GM12891 (cell line): ENCODE data around the gene SYNE1.
"Not testable (repeated sequence)": the region's sequence is repeated elsewhere in the genome, so short reads cannot be mapped to it uniquely, and the experiment has no call there.

Experiments used
- DNase-seq: peaks from one replicate; pipeline ENCODE4 v3.0.0; 2011; ENCODE audit warnings: low spot score; ENCODE audit not compliant: insufficient read length
- FAIRE-seq: peaks from 2 replicates; lab custom pipeline; 2011; peaks lifted over from hg19 to GRCh38; lab: Jason Lieb, UNC
- PAX5 ChIP-seq: IDR thresholded peaks from 2 replicates; pipeline ENCODE4 v1.6.1; 2011; ENCODE audit warnings: low read length, moderate library complexity, mild to moderate bottlenecking; ENCODE audit not compliant: insufficient read depth, severe bottlenecking
- POLR2A ChIP-seq: IDR thresholded peaks from 2 replicates; pipeline ENCODE4 v1.6.1; 2011; ENCODE audit warnings: low read depth, low read length, control low read depth
- POLR2AphosphoS5 ChIP-seq: IDR thresholded peaks from 2 replicates; pipeline ENCODE4 v1.6.1; 2011; ENCODE audit warnings: low read depth, low read length, control low read depth
- POU2F2 ChIP-seq: IDR thresholded peaks from 2 replicates; pipeline ENCODE4 v1.6.1; 2011; ENCODE audit warnings: low read depth, mild to moderate bottlenecking, control low read depth, low read length, moderate library complexity
- SPI1 ChIP-seq: IDR thresholded peaks from 2 replicates; pipeline ENCODE4 v1.6.1; 2011; ENCODE audit warnings: low read depth, low read length, control low read depth
- TAF1 ChIP-seq: IDR thresholded peaks from 2 replicates; pipeline ENCODE4 v1.6.1; 2011; ENCODE audit warnings: low read depth, low read length, control low read depth

Gene SYNE1

DNA sequence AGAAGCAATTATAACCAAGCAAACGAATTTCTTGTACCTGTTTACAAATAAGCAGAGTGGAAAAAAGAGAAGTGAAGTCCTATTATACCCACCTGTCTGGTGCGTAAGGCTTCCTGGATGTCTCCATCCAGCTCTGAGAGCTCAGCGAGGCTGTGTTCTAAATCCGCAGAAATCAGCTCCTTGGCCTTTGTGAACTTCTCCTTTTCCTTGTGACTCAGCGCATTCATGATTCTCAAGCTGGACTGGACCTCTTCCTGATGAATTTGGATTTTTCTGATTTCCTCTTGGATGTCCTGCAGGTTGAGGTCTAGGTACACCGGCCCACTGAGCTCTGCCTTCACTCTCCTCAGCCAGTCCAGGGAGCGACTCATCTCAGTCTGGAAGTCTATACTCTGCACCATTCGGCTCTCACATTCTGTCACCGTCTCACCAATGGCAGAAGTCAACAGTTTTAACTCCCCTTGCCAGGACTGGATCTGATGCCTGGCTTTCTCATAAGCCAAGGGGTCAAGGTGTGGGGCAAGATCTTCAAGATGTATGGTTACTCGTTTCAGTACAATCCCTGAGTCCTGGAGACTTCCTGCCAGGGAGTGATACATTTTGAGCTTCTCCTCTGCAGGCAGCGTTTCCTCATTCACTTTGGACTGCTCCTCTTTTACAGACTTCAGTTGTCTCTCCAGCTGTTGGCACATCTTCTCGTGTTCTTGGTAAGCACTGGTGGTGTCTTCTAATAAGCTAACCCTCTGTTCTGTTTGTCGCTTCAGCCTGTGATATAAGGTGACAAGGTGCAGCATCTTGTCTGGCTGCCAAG, 307.3 kb downstream of the SYNE1 start:
- no peak for TF ChIP-seq TAF1
- TF ChIP-seq POLR2AphosphoS5, result no peak
- TF ChIP-seq SPI1, result no peak
- TF ChIP-seq POLR2A, result no peak
- no peak for TF ChIP-seq POU2F2
- no peak for TF ChIP-seq PAX5
- FAIRE-seq (no peak), DNase-seq (no peak)

DNA sequence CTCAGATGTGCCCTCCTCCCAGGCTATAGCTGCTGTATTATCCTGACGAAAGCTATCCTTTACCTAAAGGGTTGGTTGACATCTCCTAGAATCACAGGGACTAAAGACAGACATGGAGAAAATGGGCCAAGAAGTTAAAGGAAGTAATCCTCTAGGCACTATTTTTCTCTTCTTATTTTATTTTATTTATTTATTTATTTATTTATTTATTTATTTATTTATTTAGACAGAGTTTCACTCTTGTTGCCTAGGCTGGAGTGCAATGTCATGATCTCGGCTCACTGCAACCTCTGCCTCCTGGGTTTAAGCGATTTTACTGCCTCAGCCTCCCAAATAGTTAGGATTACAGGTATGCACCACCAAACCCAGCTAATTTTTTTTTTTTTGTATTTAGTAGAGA, 309.0 kb downstream of the SYNE1 start:
- FAIRE-seq, DNase-seq: not testable (repeated sequence)

DNA sequence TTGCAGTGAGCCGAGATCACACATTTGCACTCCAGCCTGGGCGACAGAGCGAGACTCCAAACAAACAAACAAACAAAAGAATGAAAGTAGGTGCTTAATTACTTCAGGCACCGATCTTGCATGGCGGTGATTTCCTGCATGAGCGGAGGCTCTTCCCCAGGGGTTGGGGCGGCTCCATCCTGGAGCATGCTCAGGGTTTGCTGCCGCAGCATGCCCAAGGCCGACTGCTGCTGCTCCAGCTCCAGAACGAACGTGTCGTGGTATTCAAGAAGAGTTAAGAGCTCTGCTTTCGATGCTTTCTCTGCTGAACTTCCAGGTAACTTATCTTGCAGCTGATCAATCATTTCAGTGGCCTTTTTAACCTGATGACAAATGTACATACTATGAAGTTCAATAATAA, 313.8 kb downstream of the SYNE1 start:
- no peak for FAIRE-seq
- DNase-seq, result no peak
- no peak for TF ChIP-seq POLR2A
- no peak for TF ChIP-seq SPI1
- no peak for TF ChIP-seq TAF1
- TF ChIP-seq POU2F2, result no peak
- TF ChIP-seq PAX5, result no peak
- no peak for TF ChIP-seq POLR2AphosphoS5

DNA sequence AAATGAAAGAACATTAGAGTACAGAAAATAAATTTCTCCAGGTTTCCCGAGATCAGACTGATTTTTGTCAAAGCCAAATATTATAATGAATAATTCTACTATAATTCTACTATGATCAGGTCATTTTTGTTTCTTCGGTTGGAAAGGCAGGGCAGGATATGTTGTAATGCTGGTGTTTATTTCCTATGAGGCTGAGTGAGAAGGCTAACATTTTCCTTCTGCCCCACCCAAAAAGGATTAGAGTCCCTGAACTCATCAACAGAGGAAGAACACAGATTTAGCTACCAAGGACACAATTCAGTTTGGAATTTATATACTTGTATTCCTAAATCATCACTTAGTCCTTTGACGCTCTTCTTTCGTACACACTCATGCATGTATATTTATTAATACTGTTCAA, 318.9 kb downstream of the SYNE1 start:
- DNase-seq (no peak), FAIRE-seq (no peak)
- TF ChIP-seq POU2F2 (no peak), PAX5 (no peak), POLR2A (no peak), SPI1 (no peak), TAF1 (no peak), POLR2AphosphoS5 (no peak)

DNA sequence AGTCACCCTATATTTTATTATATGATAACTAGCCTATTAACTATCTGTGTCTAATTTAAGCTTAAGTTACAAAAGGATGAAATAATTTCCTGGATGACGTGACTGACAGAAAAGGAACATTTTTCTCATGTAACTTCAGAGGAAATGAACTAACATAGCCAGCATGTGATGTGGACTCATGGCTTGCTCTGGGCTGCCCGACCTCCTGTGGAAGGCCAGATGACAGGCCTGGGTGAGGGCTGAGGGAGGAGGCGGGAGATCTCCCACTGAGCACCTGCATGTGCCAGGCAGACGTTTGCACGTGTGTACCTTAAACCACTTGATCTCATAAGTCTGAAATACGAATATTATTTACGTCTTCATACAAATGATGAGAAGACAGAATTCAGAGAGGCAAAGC, 321.1 kb downstream of the SYNE1 start:
- no peak for DNase-seq
- no peak for FAIRE-seq
- TF ChIP-seq POU2F2, result no peak

DNA sequence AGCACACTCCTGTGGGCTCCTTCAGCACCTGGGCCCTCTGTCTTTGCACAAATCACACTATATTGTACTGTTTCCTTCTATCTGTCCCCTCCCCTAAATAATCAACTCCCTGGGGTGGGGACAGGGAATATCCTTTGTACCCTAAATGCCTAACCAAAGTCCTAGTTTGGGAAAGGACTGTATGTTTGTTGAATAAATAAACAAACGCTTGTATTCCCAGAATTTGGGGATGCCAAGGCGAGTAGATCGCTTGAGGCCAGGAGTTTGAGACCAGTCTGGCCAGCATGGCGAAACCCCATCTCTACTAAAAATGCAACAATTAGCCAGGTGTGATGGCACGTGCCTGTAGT, 322.7 kb downstream of the SYNE1 start:
- TF ChIP-seq TAF1 (no peak), POU2F2 (no peak), SPI1 (no peak), PAX5 (no peak), POLR2A (no peak), POLR2AphosphoS5 (no peak)
- DNase-seq, result no peak
- no peak for FAIRE-seq

DNA sequence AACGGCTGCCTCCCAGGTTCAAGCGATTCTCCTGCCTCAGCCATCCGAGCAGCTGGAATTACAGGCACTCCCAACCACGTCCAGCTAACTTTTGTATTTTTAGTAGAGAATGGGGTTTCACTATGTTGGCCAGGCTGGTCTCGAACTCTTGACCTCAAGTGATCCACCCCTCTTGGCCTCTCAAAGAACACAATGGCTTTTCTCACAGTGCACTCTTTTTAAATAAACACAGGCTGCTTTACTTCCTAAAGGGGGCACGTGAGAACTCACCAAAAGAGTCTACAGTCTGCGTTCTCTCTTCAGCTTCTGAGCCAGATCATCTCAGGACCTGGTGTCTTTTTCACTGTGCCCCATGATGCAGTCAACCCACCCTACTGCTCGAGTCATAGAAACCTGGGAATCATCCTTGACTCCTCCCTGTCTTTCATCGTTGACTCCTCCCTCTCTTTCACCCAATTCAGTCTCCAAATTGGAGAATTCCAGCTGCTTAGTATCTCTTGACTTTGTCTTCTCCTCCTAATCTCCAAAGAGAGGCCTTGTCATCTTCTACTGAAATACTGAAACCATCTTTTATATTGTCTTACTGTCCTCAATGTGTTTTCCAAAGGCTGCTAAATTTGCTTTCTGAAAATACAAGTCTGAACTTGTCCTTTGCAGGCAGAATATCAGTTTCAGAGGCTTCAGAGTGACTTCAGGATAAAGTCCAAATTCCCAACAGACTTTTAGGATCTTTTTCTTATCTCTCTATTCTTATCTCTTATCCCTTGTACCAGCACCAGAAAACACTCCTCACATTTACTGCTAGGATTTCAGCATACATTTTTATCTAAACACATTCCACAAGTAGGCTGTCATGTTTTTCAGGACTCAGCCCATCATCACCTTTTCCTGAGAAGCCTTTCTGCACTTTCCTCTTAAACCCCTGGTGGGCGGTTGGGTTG, 323.4 kb downstream of the SYNE1 start:
- no peak for FAIRE-seq
- no peak for TF ChIP-seq POLR2A
- no peak for DNase-seq

DNA sequence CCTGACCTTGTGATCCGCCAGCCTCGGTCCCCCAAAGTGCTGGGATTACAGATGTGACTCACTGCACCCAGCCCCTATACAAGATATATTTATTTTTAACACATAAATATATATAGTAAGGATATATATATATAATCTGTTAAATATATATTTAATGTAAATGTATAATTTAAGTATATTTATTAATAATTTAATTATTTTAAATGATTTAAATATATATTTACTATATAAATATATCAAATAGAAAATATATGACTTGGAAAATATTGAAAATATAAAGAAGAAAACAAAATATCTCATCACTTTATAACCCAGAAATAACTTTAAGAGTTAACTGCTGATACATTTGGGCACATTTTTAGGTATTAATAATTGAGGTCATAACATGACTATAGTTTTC, 324.7 kb downstream of the SYNE1 start:
- FAIRE-seq, result no peak
- TF ChIP-seq TAF1, result no peak

DNA sequence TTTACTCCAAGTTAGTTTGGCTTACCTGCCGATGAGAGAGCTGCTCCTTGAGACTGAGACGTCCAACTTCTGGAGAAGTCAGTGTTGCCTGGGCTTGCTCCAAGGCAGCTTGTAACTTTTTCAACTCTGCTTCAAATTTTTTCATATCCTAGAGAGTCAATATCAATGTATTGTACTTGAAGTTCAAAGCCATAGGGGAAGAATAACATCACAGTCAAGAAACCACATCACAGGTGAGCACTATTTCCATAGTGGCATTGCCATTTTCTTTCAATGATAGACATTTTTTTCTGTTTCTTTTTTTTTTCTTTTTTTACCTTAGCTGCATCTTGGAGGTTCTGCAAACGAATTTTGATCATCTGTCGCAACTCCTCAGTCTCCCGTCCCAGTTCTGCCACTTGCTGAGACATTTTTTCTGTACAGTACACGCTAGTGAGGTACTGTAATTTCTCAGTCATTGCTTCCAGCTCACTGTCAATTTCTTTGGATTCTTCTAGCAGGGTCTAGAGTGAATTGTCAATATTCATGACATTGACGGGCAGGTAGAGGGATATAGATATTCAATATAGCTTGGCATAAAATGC, 326.7 kb downstream of the SYNE1 start:
- no peak for TF ChIP-seq POU2F2
- TF ChIP-seq PAX5, result no peak
- TF ChIP-seq POLR2AphosphoS5, result no peak
- no peak for DNase-seq
- FAIRE-seq, result no peak

More for the DNA sequence above, 324.7 kb downstream of the SYNE1 start:
- no peak for DNase-seq

DNA sequence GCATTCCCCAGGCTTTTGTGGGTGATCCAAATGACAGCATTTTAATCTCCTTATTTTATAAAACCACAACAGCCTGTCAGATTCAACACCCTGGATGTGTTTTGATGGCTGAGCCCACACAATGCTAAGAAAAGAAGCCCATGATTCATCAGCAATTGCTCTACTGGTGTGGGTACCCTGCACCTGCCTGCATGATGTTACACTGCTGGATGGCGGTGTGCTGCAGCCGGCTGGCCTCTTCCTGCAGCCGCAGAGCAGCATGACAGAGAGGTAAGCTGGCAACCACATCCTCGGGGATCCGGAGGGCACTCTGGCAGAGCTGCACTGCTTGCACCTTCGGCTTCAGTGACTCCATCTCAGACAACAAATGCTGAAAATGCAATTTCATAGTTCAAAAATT, 327.5 kb downstream of the SYNE1 start:
- DNase-seq, result no peak
- TF ChIP-seq POU2F2 (no peak), POLR2AphosphoS5 (no peak), TAF1 (no peak), SPI1 (no peak), POLR2A (no peak), PAX5 (no peak)
- peak; percentile 65 for FAIRE-seq

DNA sequence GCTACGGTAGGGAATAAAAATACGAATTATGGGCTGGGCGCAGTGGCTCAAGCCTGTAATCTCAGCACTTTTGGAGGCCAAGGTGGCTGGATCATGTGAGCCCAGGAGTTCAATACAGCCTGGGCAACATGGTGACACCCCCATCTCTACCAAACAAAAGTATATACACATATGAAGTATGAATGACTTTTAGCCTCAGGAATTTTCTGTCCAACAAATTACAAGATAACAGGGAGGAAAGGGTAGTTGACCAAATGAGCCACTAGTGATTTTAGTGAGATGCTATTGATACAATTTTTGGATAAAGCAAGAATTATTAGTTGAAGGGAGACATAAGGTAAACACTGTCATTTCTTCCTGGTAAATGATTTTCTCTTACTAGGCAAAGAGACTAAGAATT, 328.2 kb downstream of the SYNE1 start:
- no peak for FAIRE-seq
- TF ChIP-seq TAF1 (no peak), PAX5 (no peak), POLR2A (no peak), POLR2AphosphoS5 (no peak), POU2F2 (no peak), SPI1 (no peak)
- no peak for DNase-seq
